PC-9 (cell line): Measurements from ENCODE around the gene PRMT9.

Source experiments
- EZH2 ChIP-seq: fragments of 200-600 bp; sonication (generic); IDR thresholded peaks from 2 replicates; pipeline ENCODE4 v1.8.0; 2017; ENCODE audit warnings: antibody characterized with exemption, low read depth
- TF ChIP-seq, protein P1 (sequence below): fragments of 200-600 bp; sonication (generic); conservative IDR thresholded peaks from 2 replicates; pipeline ENCODE4 v1.6.1; 2017; ENCODE audit warnings: mixed run types, antibody characterized with exemption, mild to moderate bottlenecking, moderate library complexity

DNA sequence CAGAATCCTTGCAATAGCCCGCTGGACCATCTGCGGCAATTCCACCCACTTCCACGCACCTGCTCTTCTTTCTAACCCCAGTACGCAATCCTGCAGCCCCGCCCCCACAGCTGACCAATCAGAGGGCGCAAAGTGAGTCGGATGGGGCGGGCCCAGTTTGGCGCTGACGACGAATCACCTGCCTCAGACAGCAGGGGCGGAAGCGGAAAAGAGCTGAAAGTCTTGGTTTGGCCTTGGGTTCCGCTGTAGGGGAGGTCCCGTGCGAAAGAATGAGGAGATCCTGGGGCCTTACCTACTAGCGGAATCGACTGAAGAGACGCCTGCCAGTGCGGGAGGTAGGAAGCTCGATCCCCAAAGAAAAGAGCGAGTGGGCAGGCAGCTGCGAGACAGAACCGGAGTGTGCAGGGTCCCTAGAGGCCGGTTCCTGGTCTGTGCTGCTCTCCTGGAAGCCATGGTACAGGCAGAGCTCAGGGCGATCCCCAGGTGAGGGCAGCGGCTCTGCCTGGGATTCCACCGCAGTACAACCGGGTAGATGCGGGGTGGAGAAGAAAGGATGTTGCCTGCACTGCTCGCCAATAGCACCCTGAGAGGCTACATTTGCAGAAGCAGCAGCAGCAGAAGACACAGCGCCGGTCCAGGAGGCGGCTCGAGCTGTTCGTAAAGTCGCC is 66.7 kb downstream of the PRMT9 start, which contains the start of gene TMEM184C:
- TF ChIP-seq, protein P1, sequence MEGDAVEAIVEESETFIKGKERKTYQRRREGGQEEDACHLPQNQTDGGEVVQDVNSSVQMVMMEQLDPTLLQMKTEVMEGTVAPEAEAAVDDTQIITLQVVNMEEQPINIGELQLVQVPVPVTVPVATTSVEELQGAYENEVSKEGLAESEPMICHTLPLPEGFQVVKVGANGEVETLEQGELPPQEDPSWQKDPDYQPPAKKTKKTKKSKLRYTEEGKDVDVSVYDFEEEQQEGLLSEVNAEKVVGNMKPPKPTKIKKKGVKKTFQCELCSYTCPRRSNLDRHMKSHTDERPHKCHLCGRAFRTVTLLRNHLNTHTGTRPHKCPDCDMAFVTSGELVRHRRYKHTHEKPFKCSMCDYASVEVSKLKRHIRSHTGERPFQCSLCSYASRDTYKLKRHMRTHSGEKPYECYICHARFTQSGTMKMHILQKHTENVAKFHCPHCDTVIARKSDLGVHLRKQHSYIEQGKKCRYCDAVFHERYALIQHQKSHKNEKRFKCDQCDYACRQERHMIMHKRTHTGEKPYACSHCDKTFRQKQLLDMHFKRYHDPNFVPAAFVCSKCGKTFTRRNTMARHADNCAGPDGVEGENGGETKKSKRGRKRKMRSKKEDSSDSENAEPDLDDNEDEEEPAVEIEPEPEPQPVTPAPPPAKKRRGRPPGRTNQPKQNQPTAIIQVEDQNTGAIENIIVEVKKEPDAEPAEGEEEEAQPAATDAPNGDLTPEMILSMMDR = no peak
- no peak for TF ChIP-seq EZH2
